HG03196 (cell line): ENCODE results near the gene GOSR2.

Experiments
- ATAC-seq: cut with Tn5 transposase; IDR thresholded peaks from one replicate; pipeline ENCODE4 v1.9.1; 2021; ENCODE audit not compliant: unreplicated experiment

Gene GOSR2

DNA sequence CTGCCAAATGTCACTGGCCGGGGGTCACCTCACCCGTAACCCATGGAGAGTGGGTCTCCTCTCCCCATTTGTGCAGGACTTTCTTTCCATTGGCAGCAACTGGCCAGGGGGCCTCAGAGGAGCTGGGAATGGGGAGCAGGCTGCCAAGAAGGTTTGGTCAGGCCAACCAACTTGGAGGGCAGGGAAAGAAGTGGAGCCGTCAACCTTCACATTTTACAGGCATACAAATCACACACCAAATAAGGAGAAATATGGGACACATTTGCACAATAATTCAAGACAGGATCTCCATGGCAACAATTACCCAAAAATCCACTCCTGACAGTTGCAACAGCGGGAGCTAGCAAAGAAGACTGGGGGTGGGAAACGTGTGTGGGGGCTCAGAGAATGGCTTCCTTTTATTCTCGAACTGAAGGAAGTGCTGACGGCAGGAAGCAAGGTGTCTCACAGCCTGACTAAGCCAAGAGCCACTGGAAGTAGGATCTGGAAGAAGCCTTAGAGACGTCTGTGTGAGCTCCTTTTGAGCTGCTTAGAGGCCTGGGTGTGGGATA is 35.2 kb downstream of the GOSR2 start:
- ATAC-seq: no peak

DNA sequence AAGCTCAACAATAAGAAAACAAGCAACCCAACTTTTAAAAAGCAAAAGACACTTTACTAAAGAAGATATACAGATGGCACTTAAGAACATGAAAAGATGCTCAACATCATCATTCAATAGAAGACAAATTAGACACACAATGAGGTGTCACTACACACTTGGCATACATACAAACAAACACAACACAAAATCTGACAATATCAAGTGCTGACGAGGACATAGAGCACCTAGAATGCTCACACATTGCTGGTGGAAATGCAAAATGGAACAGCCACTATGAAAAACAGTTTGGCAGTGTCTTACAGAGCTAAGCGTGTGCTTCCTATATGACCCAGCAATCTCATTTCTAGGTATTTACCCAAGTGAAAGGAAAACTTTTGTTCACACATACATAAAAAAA is 37.2 kb downstream of the GOSR2 start:
- no peak for ATAC-seq

DNA sequence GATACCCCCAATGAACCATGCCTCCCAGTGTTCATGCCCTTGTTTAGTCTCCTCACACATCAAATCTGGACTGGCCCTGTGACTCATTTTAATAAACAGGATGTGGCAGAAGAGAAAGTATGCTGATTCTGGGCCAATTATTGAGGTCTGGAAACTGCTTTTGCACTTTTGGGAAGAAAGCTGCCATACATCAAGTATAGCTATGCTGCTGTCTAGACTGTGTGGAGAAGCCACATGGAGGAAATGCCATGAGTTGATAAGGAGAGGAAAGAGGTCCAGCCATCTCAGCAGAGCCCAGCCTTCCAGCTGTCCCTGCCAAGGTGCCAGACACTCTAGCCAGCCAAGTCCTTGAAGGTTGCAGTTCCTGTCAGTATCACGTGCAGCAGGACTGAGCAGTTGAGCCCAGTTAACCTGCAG is 39.4 kb downstream of the GOSR2 start:
- no peak for ATAC-seq

DNA sequence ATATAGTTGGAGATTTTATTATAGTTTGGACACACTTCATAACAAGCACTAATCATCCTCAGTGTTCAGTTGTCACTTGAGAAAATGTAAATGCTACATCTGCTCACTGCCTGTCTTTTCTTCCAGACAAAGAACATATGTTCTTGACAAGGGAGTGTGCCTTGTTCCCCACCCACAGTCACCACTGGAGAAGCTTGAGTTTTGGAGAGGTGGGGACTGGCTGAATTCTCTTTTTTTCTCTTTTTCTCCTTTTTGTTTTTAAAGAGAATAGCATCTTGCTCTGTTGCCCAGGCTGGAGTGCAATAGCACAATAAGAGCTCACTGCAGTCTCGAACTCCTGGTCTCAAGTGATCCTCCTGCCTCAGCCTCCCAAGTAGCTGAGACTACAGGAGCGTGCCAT is 40.6 kb downstream of the GOSR2 start:
- ATAC-seq: no peak

DNA sequence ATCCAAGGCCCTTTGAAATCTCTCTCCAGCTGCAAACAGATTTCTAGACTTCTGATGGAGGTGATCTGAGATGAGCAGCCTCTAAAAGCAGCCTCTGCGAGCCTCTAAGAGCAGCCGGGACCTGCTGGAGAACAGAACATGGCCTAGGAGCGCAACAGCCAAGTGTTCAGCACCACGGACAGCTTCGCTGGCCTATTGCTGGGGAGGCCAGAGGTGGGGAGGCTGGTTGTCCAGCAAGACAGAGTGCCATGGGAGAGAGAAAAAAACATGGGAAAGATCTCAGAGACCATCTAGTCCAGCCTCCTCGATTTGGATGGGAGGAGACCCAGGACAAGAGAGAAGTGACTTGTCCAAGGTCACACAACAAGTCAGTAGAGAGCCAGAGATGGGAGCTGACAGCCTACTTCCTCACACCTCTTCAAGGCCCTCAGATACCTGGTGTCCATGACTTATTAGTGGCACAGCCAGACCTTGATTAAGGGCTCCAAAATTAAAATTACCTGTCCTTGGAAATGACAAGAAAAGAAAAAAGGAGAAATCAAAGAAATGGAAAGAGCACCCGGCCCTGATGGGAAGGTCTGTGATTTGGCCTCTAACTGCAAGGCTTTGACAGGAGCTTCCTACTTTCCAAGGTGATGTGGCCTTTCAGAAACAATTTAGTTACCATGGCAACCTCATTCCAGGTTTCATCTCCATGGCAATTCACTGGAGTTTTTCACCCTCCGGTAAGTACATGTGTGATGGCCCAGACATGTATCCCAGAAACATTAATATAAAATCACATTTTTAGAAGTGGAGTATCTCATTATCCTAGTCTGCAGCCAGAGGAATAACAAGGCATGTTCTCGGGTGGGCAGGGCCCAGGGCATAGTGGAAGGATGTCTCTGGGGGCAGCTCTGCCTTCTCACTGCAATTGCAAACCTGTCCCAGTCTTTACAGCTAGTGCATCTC is 41.6 kb downstream of the GOSR2 start:
- no peak for ATAC-seq

DNA sequence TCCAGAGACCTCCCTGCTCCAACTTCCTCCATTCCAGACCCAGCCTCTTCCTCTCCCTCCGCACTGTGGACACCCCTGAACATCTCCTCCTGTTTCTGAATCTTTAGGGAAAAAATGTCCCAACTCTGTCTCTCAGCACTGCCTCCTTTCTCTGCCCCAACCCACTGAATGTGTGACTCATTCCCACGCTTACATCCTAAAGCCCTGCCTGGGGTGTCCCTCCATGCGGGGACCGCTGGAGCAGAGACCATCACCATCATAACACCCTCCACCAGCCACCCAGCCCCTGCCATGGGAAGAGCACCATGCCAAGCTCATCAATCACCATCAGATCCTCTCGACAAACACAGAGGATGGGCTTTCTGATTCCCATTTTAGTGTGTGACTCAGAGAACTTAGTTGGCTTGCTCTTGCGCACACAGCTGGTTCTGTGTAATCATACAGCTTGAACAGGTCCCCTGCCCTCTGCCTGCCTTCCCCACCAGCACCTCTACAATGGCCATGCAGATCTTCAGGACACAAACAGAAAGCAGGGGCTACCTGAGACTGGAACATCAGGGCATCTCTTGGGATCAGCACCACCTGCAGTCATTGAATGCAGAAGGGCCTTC is 45.4 kb downstream of the GOSR2 start:
- ATAC-seq: no peak

DNA sequence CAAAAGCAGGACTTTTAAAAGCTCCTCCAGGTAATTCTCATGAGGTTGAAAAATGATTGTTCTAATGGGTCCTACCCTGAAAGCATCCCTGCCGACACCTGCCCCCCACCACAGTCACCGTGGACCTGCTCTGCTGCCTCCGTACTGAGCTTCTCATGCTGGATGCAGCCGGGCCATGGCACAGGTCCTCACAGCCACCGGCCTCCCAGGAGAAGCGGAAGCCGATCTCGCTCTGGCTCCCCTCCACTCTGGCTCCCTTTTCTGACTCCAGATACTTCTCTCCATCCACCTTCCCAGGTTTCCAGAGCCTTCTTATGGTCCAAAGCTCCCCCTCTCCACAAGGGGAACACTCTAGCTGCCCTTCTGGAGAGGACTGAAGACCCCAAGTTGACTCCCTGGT is 45.9 kb downstream of the GOSR2 start:
- ATAC-seq: no peak

DNA sequence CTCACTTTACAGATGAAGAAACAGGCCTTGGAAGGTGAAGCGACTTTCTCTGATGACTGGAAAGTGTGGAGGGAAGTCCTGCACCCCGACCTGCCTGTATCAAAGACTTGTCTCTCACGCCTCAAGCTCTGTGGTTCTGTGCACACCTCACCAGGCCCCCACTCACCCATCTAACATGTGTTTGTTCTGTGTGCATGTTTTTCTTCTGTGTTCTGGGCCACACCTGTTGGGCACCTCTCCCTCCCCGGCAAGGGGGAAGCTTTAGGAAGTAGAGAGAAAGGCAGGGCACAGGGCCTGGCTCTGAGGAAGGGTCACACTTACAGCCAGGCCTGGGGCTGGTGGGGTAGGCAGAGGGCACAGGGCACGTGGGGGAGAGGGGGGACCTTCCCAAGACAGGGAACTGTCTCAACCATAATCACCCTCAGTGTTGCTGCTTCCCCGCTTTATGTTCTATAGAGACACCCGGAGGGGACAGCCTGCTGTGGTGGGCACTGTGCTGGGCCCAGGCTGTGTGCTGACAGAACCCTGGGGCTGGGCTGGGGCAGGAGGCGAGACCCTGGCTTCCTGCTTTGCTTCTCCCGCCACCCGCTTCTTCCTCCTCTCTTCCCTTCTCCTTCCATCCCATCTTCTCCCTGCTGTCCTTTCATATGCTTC is 48.8 kb downstream of the GOSR2 start:
- no peak for ATAC-seq

DNA sequence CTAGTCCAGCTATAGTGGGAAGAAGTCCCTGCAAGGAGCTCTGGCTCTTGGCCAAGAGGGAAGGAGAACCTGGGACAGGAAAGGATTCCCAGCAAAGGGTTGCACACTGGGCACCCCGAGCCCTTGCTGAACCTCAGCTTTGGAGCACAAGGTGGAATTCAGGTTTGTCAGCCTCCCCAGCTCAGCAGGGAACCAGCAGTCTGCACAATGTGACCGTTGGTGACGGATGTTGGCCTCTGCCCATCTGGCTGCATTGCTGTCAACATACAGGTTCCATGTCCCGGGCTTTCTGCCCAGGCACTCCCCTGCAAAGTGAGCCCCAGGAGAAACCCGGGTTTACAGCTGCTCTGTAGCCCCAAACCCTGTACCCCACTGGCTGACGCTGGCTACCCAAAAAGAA is 49.4 kb downstream of the GOSR2 start:
- ATAC-seq: no peak

DNA sequence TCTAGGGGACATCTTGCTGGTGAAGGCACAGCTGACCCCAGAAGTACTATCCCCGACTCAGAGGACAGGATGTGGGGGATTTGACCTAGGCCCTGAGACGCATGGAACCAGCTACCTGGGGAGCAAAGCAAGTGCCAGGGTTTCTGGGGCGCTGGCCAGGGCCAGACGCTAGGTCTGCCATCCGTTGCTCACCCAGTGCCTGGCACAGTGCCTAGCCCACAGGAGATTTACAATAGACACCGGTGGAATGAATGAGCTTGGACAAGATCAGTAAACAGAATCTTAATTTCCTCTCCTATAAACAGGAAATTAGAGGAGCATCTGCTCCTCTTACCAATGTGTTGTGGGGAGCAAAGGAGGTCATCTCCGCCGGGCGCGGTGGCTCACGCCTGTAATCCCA is 51.1 kb downstream of the GOSR2 start:
- ATAC-seq: no peak

DNA sequence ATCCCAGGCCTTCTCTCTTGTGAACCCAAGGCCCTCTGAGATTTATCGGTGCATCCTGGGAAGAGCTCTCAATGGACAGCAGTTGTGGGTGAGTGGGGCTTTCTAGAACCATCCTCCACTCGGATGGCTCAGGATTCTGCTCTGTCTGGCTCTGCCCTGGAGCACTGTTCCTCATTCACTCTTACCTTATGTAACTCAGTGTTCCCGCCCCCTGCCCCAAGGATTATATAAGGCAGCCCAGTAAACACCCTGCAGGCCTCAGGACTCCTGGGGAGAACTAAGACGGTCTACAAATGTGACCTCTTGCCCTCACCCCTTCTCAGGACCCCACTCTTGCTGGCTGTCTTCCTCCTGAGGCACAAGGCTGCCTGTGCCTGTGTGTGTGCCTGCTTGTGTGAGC is 52.3 kb downstream of the GOSR2 start:
- no peak for ATAC-seq

DNA sequence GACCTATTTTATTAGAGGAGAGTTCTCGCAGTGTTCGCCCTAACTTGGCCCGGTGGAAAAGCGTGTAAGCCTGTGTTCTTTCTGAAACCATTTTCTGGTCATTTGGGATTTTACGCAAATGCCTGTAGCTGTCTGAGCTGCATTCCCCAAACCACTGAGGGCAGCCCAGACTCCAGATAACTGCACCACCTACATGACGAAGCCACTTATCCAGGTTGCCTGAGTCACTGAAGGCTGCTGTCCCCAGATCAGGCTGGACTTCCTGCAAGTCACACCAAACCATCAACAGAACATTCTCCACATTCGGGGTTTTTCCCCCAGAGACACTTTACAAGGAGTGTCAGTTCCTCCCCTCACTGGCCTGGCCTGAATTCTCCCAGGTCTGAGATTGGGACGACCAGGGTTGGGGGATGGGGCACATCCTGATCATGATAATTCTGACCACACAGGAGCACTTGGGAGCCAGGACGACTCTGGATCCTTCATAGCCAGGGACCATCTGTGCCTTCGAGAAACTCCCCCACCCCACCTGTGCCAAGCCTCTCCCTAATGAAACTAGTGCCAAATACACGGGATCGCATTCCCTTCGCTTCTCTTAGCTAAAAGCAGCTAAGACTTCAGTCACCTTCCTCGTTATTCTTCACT is 53.8 kb downstream of the GOSR2 start:
- ATAC-seq: no peak

DNA sequence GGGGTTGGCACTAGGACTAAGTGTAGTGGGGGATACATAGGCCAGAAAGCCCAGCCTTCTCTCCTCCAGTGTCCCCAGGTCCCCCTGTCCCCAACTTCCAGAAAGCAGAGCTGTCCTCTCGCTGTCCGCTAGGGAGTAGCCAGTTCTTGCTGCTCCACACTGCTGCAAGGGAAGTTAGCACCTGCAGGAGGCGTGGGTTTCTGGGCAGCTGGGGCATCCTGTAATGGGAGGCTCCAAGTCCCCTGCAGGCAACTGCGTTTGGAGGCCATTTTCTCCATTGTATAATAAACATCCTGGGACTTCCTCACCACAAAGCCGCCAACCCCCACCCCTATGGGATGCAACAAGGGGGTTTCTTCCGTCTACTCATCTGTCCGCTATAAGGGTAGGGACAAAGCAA is 54.4 kb downstream of the GOSR2 start:
- ATAC-seq: no peak

DNA sequence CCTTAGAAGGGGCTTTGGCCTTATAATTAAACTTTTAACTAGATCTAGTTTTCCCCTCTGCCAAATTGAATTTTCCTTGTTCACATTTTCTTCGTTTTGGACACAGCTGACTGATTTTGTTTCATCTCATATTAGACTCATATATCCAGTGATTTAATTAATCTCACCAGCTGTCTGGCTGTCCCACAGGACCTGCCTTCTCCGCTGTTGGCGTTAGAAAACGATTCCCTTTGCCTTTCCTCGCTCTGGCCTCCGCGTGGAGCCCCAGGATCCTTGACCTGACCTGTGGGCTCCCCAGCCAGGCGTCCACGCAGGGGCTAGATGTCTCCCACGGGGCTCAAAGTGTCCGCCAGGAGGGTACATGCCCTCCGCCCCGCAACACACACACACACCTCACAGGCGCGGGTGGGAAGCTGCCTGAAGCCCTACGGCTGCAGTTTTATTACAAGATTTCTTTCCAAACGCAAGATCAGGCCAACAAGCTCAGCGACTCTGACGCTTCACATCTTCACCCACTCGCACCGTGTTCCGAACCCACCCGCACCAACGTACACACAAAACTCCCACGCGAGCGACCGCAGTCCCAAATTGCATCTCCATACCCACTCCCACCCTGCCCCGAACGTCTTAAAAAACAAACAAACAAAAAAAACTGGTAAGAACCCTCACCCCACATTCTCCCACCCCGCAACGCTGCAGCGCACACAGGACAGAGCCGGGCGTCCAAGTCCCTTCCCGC is 55.0 kb downstream of the GOSR2 start:
- ATAC-seq: no peak

DNA sequence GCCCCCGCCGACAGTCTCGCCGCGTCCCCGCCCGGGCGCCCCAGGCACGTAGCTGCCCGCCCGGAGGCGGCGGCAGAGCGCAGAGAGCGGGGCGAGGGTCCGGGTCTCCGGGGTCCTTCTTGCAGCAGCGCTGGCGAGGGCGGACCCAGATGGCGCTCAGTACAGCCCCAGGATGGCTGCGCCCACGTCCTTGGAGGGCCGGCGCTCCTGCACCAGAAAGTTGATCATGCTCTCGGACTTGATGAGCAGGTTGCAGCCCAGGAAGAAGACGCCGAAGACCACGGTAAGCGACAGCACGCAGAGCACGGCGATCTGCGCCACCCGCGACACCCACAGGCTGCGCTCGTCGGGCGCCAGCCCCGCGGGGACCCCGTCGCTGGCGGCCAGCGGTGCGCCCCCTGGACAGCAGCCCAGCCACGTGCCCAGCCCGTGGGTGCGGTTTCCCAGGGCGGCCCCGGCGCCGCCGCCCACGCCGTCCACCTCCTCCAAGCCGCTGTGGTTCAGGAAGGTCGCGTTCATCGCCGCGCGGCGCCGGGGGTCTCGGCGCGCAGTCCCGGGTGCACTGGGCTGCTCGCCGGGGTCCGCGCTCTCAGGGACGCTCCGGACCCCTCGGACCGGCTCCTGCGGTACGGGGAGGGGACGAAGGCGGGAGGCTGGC is 55.7 kb downstream of the GOSR2 start:
- ATAC-seq: no peak

DNA sequence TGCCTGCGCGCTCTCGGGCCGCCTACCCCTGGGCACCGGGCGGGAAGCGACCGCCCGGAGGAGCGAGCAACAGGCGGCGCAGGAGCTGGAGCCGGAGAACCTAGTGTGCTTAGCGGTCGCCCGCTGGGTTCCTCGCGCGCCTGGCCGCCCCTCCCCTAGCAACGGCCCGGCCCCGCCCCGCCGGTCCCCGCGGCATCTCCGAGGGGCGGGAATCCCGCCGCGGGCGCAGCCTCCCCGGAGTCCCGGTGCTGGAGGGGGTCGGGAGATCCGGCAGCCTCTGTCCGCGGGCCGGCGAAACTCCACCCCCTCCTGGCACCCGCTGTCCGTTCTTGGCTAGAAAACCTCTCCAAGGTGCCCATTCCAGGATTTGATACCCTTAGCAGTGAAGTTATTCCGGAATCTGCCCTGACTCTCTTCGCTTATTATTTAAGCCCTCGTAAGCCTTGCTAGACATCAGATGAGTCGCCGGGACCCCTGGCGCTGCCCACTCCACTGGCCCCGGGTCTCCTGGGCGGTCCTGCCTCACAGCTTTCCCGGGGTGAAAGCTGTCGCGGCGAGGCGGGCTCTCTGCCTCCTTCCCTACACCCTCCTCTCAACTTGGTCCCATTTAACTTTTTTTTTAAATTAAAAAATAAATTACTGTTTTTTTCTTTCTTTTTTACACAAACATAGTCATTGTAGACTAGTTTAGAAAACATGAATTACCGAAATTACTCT is 56.3 kb downstream of the GOSR2 start, which contains the start of gene RPRML:
RPRML (minus strand) TSS at position 107 of the 717 bp plus-strand sequence. CDS start 246 bp downstream, outside the sequence.
- ATAC-seq: no peak

DNA sequence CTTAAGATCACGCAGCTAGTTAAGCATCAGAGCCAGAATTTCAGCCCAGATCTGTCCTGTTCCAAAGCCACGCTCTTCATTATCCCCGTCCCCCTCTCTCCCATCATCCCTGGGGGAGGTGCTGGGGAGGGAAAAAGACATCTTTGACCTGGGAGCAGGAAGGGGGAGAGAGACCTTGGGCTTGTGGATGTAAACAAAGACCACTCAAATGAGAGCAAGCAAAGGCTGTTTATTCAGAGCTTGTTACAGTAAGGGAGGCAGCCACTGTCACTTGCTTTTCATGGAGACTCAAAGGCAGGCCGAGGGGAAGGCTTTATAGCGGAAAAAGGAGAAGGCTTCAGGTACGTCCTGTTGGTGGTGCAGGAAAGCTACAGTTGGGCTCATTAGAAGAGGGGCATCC is 59.6 kb downstream of the GOSR2 start:
- no peak for ATAC-seq

DNA sequence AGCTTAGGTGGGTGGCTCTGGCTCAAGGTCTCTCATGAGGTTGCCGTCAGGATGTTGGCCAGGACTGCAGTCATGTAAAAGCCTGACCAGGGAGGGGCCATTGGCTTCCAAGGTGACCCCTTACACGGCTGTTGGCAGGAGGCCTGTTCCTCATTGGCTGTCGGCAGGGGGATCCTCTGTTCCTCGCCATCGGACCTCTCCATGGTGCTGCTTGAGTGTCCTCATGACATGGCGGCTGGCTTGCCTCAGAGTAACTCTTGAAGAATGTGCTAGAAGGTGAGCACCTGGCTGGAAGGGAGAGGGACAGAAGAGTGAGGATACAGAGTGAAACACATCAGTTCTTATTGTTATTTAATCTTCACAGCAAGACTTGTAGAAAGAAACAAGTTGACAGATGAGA is 60.8 kb downstream of the GOSR2 start:
- ATAC-seq: no peak

DNA sequence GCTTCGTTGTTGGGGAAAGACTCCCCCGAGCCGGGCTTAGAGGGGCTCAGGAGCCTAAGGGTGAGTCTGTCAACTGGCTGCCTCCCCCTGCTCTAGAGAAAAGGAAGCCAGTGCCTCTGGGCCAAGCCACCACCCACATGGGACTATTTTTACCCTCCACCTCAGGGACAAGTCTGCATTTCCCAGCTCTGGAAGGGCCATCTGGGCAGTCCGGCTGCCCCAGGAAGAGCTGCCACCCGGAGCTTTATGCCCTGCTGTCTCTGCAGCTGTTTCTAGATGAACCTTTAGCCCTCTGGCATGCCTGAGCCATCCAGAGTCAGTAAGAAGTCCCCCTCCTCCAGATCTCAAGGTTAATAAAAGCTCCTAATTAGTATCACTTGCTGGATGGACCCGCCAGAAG is 61.4 kb downstream of the GOSR2 start:
- ATAC-seq: no peak
